K562 treated with DMSO at 1 percent for 24 hours (cell line): ENCODE results near the gene ABCA6. TPM values are rescaled to one million over a fixed set of nuclear protein-coding genes. Genes with fewer than 3 reads are reported as not detected.

ENCODE experiments used
- total RNA-seq: library from RNA; unstranded; fragments of 300-600 nt; gene quantifications from 2 replicates; pipeline ENCODE4 v1.2.3, GENCODE V29; 2022; ENCODE audit warnings: low read depth; ENCODE audit not compliant: insufficient read depth

Gene ABCA6
- 0.12 TPM in 1 of 2 replicates, not detected in the other for total RNA-seq

DNA sequence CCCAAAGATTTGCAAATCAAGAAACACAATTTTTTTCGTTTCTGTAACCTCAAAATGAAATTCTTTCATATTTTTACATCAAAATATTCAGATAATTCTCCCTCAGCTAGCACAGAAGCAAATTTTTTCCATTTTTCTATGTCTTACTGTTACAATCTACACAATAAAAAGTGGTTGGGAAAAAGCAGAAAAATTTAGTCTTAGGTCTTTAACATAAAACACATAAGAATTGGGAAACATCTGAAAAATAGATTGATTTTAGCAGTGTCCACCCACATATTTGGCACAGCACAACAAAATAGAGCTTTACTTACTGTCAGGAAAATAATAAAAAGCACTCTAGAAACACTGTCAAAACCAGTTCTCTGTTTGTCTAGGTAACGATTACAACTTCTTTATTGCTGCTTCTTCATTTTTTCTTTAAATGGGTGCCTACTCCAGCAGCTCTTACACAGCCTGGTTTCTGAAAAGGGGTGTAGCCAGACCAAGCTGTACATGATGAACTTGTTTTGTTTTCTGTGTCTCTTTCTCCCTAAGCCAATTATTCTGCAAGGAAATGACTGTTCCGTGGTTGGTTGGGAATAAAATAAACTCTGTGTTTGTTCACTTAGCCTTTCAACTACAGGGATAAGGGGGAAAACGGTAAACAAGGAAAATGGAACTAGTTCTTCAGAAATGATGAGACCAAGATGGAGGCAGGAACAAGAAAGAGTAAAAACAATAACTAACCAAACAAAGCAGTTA is at the start of gene ABCA6:
TSS of gene ABCA6 (minus strand) at position 465 of the 744 bp plus-strand sequence. CDS start 1,192 bp downstream, outside the sequence.

DNA sequence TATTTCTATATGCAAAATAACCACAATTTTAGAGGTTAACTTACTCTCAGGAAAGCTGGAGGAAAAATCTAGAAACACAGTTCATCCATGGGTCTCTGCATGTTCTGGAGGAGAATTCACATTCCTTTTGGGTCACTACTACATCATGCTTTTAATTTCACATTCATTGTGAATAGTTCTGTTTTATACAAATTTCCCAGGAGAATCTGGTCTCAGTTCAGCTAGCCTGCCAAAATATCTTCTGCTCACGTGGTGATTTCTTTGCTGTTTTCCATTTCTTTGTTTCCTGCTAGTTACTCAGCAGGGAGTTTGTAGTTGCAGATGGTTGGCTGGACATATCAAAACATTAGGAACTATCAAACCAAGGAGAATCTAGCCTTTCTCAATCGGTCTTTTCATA is 80.9 kb downstream of the ABCA6 start, which contains the start of gene ABCA9:
TSS of gene ABCA9 (minus strand) at position 106 of the 400 bp plus-strand sequence. CDS start 9,801 bp downstream, outside the sequence.

Other genes with a start within 250 kb of the ABCA6 start
- 6.2 and 6.7 TPM in 2 replicates for gene ABCA8, start 186.5 kb downstream of the ABCA6 start, total RNA-seq
- gene ABCA9, start 81.0 kb downstream of the ABCA6 start, total RNA-seq: not detected in 2 replicates
- gene ABCA10, start 86.9 kb upstream of the ABCA6 start, total RNA-seq: 0.08 TPM in 1 of 2 replicates, not detected in the other
- 0.47 and 1.0 TPM in 2 replicates for gene ABCA5, start 185.2 kb upstream of the ABCA6 start, total RNA-seq